Inflammatory macrophage (primary cell): ENCODE results near the gene SULF2.

Experiments used
- DNase-seq, 2 donors: peaks; one replicate each; pipeline ENCODE4 v3.0.0-alpha.2; 2020 to 2022

SULF2 gene

DNA sequence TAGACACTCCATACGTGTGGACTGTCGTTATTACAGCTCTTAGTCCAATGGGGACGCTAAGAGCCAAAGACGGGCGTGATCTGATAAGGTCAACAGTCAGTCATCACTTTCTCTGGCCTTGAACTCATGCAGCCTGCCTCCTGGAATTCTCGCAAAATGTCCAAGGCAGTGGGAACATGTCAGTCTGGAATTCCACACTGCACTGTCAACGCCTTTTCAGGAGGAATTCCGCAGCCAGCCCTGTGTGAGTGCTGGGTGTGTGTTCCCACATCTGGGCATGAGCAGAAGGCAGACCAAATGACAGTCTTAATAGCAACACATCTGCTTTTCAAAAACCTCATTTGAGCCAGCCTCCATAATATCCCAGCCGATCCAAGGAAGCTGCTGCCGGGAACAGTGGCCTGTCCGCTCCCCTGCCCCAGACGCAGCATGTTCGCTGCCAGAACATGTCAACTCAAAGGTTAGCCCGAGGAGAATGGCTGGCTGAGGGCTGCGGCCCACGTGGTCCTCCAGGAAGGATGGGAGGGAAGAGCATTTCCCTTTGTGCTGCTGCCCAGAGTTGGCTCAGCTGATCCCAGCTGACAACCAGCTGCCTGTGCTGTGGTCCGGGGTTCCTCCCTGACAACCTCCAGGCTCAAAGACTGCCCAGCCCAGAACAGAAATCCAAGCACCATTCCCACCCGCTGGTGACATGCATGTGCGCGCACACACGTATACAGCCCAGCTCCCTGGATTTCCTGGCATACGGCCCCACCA, 103.1 kb downstream of the SULF2 start:
- DNase-seq: no peak

DNA sequence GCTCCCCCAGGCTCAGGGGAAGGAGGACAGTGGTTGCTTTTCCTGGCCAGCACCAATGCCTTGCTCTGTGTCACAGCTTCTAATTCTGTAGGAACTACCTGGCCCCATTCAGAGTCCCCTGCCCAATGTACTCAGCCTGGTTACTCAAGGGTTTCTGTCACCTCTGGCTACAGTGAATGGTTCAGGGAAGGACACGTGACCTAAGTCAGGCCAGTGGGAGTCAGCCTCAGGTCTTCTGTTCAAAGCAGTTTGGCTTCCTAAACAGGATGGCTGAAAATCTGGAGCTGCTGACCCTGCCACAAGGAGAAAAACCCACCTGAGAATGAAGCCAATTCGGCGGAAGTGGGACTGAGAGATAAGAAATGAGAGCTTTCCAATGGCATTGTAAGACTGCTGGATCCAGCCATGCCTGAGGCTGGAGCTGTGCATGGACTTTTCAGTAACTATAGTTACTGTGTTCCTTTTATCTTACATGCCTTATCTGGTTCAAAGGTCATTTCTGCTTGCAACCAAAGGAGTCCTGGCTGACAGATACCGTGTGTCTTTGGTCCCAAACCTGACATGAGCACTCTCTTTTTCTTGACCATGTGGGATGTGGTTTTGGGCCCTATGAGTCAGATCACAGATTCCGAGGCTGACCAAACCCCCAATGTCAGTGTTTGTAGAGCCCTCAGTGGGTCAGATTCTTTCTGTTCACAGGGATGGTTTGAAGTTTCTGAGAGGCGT, 104.3 kb downstream of the SULF2 start:
- no peak for DNase-seq

DNA sequence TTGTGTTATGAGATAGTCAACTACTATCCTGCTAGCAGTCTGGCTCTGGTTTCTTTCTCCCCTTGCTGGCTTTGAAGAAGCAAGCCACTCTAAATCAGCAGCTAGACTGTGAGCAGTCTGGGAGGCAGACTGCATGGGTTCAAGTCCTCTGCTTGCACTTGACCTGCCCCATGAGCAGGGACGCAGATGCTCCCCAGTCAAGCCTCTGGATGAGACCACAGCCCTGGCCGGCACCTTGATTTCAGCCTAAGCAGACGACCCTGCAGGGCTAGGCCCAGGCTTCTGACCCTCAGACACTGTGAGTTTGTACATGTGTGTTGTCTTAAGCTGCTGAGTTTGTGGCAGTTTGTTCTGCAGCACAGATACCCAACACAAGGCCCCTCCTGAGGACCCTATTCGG, 105.8 kb downstream of the SULF2 start:
- DNase-seq: no peak

- DNase-seq: no peak
Measured at GRCh38 chr20:47678536-47678935, 106.7 kb downstream of the SULF2 start.

DNA sequence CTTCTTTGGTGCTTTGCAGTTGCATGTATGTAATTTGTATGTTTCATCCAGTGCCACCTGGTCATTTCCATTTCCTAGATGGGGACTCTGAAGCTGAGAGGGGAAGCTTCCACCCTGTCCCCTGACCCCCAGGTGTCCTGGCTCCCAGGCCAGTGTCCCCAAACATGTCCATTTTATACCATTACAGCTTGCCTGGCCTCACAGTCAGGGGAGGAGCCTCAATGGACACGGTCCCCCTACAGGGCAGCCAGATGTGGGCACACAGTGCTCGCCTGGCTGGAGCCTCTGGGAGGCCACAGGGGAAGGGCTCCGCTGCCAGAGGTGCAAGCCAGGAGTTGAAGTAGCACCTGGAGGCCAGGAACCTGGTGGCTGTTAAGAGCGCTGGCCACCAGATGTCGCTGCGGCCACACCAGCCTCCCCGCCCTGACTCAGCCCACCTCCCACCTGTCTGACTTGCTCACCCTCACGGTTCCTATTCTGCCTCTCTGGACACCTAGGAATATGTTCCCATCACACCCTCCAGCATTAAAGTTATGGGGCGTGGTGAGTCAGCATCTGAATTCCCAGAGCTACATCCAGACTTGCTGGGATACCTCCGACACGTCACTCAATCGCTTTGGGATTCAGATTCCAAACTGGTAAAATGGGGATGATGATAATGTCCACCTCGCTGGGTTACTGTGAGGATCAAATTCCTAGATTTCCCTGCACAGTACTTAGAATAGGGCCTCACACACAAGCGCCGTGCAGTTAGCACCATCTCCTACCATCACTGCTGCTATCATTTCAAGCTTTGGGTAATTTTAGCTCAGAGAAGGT, 107.4 kb downstream of the SULF2 start:
- DNase-seq: peak in 1 of 2 donors; percentile 32

DNA sequence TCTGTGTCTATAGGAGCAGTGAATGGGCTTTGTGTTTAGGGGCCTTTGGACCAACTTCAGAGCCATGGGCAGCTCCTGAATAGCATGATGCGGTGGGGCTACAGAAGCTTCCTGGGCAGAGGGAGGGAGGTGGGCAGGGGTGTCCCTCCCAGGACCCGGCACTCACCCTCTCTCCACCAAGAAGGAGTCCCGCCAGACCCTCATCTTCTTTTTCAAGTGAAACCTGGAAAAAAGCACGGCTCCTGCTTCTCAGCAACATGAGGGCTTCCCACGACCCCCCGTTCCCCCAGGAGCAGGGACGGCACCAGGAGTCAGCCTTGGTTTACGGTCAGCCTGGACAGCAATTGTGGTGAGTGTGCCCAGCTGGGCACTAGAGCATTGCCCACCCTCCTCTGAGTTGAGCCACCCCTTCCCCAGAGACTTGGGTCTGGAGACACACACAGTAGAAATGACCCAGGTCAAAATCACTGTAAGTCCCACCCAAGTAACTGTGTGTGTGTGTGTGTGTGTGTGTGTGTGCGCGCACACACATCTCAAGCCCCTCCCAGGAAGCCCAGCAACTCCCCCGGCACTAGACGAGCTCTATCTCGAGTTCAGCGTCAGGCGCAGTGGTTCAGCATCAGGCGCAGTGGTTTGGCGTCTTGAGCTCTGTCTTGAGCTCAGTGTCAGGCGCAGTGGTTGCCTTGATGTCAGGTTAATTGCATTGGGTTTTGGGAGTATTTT, 108.2 kb downstream of the SULF2 start:
- no peak for DNase-seq

DNA sequence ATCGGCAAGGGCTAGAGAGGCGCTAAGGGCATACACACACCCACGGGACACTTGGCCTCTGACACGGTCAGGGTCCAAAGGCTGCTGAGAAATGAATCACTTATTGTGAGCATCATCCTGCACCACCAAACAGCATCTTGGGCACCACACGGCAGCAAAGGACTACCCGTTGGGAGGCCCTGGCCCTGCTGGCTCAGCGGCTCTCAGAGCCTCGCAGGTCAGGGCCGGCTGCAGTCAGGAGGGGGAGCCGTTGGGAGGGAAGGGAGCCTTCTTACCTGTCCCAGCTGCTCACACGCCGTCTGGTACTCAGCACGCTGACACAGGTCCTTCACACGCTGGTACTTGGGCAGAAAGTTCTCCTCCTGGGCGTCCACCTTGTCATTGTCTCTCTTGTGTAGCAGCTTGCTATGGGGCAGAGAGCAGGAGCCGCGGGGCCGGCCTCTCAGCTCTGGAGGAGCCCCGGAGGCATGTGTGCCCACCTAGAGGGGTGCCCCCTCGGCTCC, 109.0 kb downstream of the SULF2 start:
- no peak for DNase-seq

GRCh38 chr20:47675190-47676142, 109.8 kb downstream of the SULF2 start:
- DNase-seq: no peak

- DNase-seq: no peak
Measured at GRCh38 chr20:47674686-47675085, 110.6 kb downstream of the SULF2 start.

- DNase-seq: no peak
Measured at GRCh38 chr20:47674145-47674544, 111.1 kb downstream of the SULF2 start.

- no peak for DNase-seq
Measured at GRCh38 chr20:47673671-47673955, 111.7 kb downstream of the SULF2 start.

GRCh38 chr20:47672886-47673670, 112.2 kb downstream of the SULF2 start:
- no peak for DNase-seq

- DNase-seq: no peak
Measured at GRCh38 chr20:47672166-47672565, 113.1 kb downstream of the SULF2 start.

GRCh38 chr20:47670913-47671312, 114.4 kb downstream of the SULF2 start:
- no peak for DNase-seq

- DNase-seq: no peak
Measured at GRCh38 chr20:47669927-47670890, 115.1 kb downstream of the SULF2 start.

DNA sequence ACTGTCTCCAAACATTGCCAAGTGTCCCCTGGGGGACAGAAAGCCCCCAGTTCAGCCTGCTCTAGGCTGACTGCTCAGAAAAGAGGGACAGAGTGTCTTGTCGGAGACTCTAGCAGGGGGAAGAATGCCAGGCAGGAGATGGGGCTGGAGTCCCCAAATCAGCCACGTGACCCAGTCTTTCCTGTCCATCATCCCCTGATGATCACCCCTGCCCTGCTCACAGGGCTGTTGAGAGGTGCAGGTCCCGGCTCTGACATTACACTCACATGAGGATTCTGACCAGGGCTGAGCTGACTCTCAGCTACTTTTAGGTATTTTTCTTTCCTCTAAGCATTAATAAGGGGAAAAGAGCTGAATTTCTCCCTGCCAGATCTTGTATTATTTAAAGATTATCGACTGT, 115.8 kb downstream of the SULF2 start:
- no peak for DNase-seq

GRCh38 chr20:47669152-47669425, 116.2 kb downstream of the SULF2 start:
- DNase-seq: no peak

- no peak for DNase-seq
Measured at GRCh38 chr20:47668313-47669151, 116.7 kb downstream of the SULF2 start.
